GM12892 (cell line): ENCODE measurements around the gene DNM3.

Source experiments
- POLR2AphosphoS5 ChIP-seq: IDR thresholded peaks from 2 replicates; pipeline ENCODE4 v1.6.1; 2011; ENCODE audit warnings: low read depth, low read length, control low read depth
- TAF1 ChIP-seq: IDR thresholded peaks from 2 replicates; pipeline ENCODE4 v1.6.1; 2011; ENCODE audit warnings: low read depth, mild to moderate bottlenecking, control low read depth, low read length, borderline replicate concordance

- TF ChIP-seq POLR2AphosphoS5 (no peak), TAF1 (no peak)
Measured at GRCh38 chr1:172360511-172360910, 519.2 kb downstream of the DNM3 start.
